Measurements from ENCODE around the gene HOXC9. TPM values are rescaled to one million over a fixed set of nuclear protein-coding genes. Genes with fewer than 3 reads are reported as not detected.

The HOXC9 gene
- total RNA-seq, 2 donors from 2014 or later = not detected

DNA sequence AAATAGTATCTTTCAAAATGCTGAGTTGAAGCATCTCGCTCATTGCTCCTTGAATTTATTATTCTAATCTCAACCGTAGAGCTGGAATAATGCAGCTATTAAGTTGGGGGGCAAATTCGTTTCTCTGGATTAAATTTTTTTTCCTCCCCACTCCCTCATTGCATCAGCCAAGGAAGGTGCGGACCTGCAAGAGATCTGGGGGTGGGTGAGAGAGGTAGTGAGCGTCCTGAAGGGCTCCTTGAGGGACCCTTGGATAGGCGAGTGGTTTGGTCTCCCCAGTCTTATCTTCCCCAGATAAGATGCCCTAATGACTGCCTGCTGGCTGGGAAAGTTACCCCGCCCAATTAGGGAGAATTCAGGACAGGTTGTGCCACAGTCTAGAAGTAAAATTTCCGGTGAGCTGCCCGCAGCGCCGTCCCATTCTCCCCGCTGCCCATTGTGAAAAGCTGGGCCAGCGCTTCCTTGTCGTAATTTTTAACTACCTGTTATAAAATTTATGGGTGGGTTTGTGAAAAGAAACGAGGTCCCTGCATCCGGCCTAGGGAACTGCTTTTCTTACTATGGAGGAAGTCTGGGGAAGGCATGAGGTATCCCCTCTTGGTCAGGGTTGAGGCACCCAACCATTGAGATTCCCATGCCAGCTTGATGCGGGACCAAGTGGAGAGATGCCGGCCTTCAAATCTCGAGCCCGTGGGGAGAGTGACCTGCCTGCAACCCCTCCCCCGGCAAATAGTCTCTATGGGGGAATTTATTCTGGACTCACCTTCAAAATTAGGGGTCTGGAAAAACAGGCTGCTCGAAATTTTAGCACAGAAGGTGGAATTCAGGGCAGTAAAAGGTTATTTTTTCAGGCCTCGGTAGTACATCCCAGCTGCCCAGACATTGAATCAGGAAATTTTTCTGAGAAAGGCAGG lies 15.3 kb downstream of the HOXC9 start:
- peaks cover 26 to 58% of the 10 kb centered on the region in 2 donors for H3K27me3 ChIP-seq
- TF ChIP-seq CTCF (IDR thresholded peaks at IDR 0.05) = no peak
- H3K27ac ChIP-seq = no peak overlapping the region
- DNase-seq (ENCODE audit: low spot score) = no peak
- H3K36me3 ChIP-seq = no peaks in the 10 kb centered on the region
- H3K9me3 ChIP-seq = no peaks in the 10 kb centered on the region
- H3K4me1 ChIP-seq = peaks cover 0 to 45% of the 10 kb centered on the region in 2 donors
- no peak overlapping the region for H3K4me3 ChIP-seq

DNA sequence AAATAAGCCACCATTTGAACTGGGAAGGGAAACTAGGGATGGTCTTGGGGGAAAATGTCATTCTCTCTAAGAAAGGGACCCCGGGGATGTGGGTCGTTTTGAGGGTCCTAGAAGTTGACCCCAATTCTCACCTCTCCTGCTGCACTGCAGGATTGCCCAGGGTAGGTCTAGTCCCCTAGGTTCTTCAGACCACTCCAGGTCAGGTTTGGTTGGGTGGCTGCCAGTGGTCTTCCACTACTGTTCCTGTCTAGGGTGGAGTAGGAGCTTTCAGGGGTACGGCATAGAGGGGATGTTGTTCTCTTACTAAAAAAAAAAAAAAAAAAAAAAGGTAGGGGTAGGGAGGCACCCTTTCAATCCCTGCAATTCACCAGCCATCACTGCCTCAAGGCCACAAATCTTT lies 16.1 kb downstream of the HOXC9 start:
- DNase-seq (ENCODE audit: low spot score) = no peak
- no peaks in the 10 kb centered on the region for H3K9me3 ChIP-seq
- peaks cover 26 to 53% of the 10 kb centered on the region in 2 donors for H3K27me3 ChIP-seq
- no peak overlapping the region for H3K27ac ChIP-seq
- no peak overlapping the region for H3K4me3 ChIP-seq
- TF ChIP-seq CTCF (IDR thresholded peaks at IDR 0.05) = no peak
- no peaks in the 10 kb centered on the region for H3K36me3 ChIP-seq
- H3K4me1 ChIP-seq = peaks cover 0 to 47% of the 10 kb centered on the region in 2 donors

DNA sequence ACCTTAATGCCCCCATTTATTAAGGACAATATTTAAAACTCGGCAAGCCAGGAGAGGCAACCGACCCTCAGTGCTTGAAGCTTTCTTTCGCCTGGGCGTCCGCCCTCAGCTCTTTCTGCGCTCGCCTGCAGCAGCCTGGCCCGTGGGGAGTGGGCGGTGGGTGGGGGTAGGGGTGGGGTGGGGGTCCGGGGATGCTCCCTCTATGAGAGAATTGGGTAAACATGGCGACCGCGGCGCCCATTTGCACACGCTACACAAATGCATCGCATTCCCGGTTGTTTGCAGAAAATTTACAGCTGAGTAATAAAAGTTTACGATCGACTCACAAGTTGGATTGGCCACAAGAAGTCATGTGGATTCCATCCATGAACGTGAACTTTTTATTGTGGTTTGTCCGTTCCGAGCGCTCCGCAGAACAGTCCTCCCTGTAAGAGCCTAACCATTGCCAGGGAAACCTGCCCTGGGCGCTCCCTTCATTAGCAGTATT lies 16.6 kb downstream of the HOXC9 start:
- Histone ChIP-seq H3K4me3 (peak overlapping the region in 1 of 2 donors; percentile 53), H3K36me3 (no peaks in the 10 kb centered on the region), H3K27ac (no peak overlapping the region), H3K4me1 (peaks cover 0 to 47% of the 10 kb centered on the region in 2 donors), H3K27me3 (peaks cover 24 to 48% of the 10 kb centered on the region in 2 donors), H3K9me3 (no peaks in the 10 kb centered on the region)
- DNase-seq (ENCODE audit: low spot score) = no peak
- TF ChIP-seq CTCF (IDR thresholded peaks at IDR 0.05) = no peak

- H3K27me3 ChIP-seq = peaks cover 23 to 43% of the 10 kb centered on the region in 2 donors
These were observed 17.2 kb downstream of the HOXC9 start for GRCh38 chr12:54017027-54017788.

More at GRCh38 chr12:54017027-54017788, 17.2 kb downstream of the HOXC9 start:
- peak overlapping the region; percentile 17 to 54 for H3K27ac ChIP-seq
- peaks cover 0 to 47% of the 10 kb centered on the region in 2 donors for H3K4me1 ChIP-seq
- peak overlapping the region; percentile 35 to 53 for H3K4me3 ChIP-seq
- no peaks in the 10 kb centered on the region for H3K9me3 ChIP-seq
- no peak for DNase-seq (ENCODE audit: low spot score)
- no peak for TF ChIP-seq CTCF (IDR thresholded peaks at IDR 0.05)
- no peaks in the 10 kb centered on the region for H3K36me3 ChIP-seq
